Measurements from ENCODE around the gene HESX1.

Gene HESX1

DNA sequence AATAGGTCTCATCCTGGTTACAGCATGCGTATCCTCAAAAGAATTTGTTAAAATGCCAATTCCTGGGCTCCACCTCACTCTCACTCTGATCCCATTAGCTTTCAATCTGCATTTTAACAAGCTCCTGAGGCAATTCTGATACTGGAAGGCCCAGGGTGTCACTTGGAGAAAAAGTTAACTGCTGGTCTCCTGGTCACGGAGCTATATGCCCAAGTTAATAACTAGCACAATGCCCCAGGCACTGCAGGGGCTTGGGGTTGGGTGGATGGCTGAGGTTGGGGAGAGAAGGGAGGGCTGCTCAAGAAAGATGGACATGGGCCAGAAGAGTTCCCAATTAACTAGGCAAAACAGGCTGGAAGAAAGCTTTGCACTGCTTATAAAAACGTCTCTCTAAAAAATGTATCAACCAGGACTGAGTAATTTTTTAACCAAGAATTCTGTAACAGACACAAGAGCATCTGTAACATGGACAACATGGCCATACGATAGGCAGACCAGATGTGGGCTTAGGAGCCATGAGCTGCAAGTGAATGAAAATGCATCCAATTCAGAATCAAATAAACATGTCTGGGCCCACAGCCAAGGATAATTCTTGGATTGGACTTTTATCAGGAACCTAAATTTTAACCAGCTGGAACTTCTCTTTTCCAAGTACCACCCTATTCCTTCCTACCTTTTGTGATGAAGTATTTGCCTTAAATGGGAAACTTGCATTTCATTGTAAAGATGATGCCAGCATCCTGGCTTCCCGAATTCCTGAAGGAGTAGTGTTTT is 38.8 kb downstream of the HESX1 start:
- TF ChIP-seq CREB1 (IDR thresholded peaks at IDR 0.05; ENCODE audit: low read depth) (no peak), EGR1 (IDR thresholded peaks at IDR 0.05) (no peak), TAF1 (IDR thresholded peaks at IDR 0.05; ENCODE audit: low read depth) (no peak), CEBPB (IDR thresholded peaks at IDR 0.05) (no peak), RAD21 (IDR thresholded peaks at IDR 0.05; ENCODE audit: low read depth) (no peak), ZBTB7A (IDR thresholded peaks at IDR 0.05; ENCODE audit: low read depth) (no peak), YY1 (IDR thresholded peaks at IDR 0.05; ENCODE audit: low read depth) (no peak)
- TF ChIP-seq, protein P1, sequence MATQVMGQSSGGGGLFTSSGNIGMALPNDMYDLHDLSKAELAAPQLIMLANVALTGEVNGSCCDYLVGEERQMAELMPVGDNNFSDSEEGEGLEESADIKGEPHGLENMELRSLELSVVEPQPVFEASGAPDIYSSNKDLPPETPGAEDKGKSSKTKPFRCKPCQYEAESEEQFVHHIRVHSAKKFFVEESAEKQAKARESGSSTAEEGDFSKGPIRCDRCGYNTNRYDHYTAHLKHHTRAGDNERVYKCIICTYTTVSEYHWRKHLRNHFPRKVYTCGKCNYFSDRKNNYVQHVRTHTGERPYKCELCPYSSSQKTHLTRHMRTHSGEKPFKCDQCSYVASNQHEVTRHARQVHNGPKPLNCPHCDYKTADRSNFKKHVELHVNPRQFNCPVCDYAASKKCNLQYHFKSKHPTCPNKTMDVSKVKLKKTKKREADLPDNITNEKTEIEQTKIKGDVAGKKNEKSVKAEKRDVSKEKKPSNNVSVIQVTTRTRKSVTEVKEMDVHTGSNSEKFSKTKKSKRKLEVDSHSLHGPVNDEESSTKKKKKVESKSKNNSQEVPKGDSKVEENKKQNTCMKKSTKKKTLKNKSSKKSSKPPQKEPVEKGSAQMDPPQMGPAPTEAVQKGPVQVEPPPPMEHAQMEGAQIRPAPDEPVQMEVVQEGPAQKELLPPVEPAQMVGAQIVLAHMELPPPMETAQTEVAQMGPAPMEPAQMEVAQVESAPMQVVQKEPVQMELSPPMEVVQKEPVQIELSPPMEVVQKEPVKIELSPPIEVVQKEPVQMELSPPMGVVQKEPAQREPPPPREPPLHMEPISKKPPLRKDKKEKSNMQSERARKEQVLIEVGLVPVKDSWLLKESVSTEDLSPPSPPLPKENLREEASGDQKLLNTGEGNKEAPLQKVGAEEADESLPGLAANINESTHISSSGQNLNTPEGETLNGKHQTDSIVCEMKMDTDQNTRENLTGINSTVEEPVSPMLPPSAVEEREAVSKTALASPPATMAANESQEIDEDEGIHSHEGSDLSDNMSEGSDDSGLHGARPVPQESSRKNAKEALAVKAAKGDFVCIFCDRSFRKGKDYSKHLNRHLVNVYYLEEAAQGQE (IDR thresholded peaks at IDR 0.05; ENCODE audit: low read depth), result no peak
- TF ChIP-seq, protein P2, sequence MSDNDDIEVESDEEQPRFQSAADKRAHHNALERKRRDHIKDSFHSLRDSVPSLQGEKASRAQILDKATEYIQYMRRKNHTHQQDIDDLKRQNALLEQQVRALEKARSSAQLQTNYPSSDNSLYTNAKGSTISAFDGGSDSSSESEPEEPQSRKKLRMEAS (IDR thresholded peaks at IDR 0.05), result no peak

DNA sequence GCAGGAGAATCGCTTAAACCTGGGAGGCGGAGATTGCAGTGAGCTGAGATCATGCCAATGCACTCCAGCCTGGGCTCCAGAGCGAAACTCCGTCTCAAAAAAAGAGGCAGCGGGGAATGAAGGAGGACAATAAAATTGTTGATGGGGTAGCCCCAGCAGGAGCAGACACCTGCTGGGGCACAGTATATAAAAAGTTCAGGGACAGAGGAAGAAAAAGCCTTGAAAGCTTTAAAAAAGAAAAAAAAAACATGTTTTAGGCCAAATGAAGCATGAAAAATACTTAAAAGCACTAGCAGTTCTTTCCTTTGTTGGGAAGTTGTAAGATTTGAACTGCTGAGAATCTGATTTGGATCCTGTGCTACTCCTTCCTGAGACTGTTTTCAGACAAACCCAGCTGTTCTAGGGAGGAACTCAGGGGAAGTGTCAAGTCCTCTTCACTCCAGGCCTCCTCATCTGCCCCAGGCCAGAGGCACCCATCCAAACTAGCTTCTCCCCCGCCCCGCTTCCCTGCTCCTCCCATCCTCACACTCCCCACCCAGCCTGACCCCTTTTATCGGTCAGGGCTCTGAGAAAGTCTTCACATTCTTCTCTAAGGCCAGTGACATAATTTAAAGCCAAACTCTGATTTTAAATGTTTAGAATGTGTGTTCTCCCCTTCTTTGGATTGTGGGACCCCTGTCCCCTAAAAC is 39.6 kb downstream of the HESX1 start:
- TF ChIP-seq, protein P3, sequence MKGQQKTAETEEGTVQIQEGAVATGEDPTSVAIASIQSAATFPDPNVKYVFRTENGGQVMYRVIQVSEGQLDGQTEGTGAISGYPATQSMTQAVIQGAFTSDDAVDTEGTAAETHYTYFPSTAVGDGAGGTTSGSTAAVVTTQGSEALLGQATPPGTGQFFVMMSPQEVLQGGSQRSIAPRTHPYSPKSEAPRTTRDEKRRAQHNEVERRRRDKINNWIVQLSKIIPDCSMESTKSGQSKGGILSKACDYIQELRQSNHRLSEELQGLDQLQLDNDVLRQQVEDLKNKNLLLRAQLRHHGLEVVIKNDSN (IDR thresholded peaks at IDR 0.05), result no peak
- TF ChIP-seq, protein P1 (IDR thresholded peaks at IDR 0.05; ENCODE audit: low read depth), result no peak
- no peak for TF ChIP-seq CREB1 (IDR thresholded peaks at IDR 0.05; ENCODE audit: low read depth)
- no peak for TF ChIP-seq CEBPB (IDR thresholded peaks at IDR 0.05)
- no peak for TF ChIP-seq TCF12 (IDR thresholded peaks at IDR 0.05; ENCODE audit: low read depth)
- no peak for TF ChIP-seq TEAD4 (IDR thresholded peaks at IDR 0.05)
- no peak for TF ChIP-seq YY1 (IDR thresholded peaks at IDR 0.05; ENCODE audit: low read depth)
- TF ChIP-seq NFIC (IDR thresholded peaks at IDR 0.05), result no peak
- no peak for TF ChIP-seq TAF1 (IDR thresholded peaks at IDR 0.05; ENCODE audit: low read depth)

DNA sequence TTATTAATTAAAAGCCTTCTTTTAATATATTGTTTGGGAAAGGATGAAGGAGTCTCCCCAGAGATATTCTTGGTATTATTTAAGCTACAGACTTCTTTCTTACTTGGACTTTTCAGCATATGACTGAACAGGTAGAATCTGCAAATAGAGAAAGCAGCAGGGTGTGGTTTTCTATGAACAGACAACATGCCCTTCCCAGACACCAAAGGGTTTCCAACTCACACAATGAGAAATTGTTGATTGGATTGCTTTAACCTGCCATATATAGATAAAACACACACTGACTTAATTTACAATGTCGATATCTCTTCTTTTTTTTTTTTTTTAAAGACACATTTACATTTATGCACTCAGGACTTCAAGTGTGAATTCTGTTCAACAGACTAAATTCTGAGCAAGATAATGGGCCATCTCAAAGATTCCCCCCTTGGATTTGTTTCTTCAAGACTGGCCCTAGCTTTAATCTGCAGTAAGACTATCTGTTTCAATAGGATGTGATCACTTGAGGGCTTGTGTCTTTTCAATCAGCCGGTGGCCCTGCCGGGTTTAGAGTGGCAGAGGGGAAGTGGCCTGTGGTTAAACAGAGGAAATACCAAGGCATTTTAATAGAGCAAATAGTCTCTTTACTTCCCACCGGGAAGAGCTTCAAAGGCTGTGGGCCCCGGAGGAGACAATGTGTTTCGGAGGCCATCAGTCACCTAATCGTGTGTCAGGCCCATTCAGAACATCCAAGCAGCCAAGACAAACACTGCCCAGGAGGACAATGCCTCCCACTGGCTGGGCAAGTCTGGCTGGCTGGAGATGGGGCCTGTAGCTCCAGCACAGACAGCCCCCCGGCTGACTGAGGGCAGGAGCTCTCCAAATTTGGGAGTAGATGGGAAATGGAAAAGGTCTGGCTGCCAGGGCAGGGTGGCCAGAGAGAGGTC is 40.7 kb downstream of the HESX1 start:
- TF ChIP-seq YY1 (IDR thresholded peaks at IDR 0.05; ENCODE audit: low read depth), result no peak
- 0 out of 2 replicates have a peak, but pooled peaks have one; percentile 45 for TF ChIP-seq TCF12 (IDR thresholded peaks at IDR 0.05; ENCODE audit: low read depth)
- TF ChIP-seq TAF1 (IDR thresholded peaks at IDR 0.05; ENCODE audit: low read depth), result no peak
- TF ChIP-seq CREB1 (IDR thresholded peaks at IDR 0.05; ENCODE audit: low read depth), result no peak
- no peak for TF ChIP-seq CEBPB (IDR thresholded peaks at IDR 0.05)
- TF ChIP-seq, protein P2 (IDR thresholded peaks at IDR 0.05), result 0 out of 2 replicates have a peak, but pooled peaks have one; percentile 20
- no peak for TF ChIP-seq ZBTB7A (IDR thresholded peaks at IDR 0.05; ENCODE audit: low read depth)
- TF ChIP-seq, protein P1 (IDR thresholded peaks at IDR 0.05; ENCODE audit: low read depth), result no peak
- TF ChIP-seq, protein P3 (IDR thresholded peaks at IDR 0.05), result no peak
- peak; percentile 32; the same call in 1 of the 2 replicates for TF ChIP-seq TEAD4 (IDR thresholded peaks at IDR 0.05)
- TF ChIP-seq EP300 (IDR thresholded peaks at IDR 0.05; ENCODE audit: borderline replicate concordance), result no peak
- TF ChIP-seq FOXM1 (IDR thresholded peaks at IDR 0.05; ENCODE audit: borderline replicate concordance, low read depth), result no peak
- no peak for TF ChIP-seq RAD21 (IDR thresholded peaks at IDR 0.05; ENCODE audit: low read depth)
- peak; percentile 64 for TF ChIP-seq NFIC (IDR thresholded peaks at IDR 0.05)
- TF ChIP-seq EGR1 (IDR thresholded peaks at IDR 0.05), result no peak
